SK-N-MC (cell line): ENCODE results near the gene MRM1.

Experiments used
- EZH2 ChIP-seq: fragments of 200-600 bp; sonication (generic); IDR thresholded peaks from one replicate; pipeline ENCODE4 v1.6.1; 2017; ENCODE audit warnings: antibody characterized with exemption
- FOXP2 ChIP-seq: optimal IDR thresholded peaks from 2 replicates; pipeline ENCODE3; 2011; ENCODE audit warnings: mild to moderate bottlenecking, moderate library complexity; ENCODE audit not compliant: insufficient read depth; ENCODE audit errors: extremely low read length, control extremely low read depth
- POLR2AphosphoS5 ChIP-seq: IDR thresholded peaks from 2 replicates; pipeline ENCODE4 v1.6.1; 2012; ENCODE audit warnings: mild to moderate bottlenecking, low read depth, low read length, borderline replicate concordance

- TF ChIP-seq EZH2 (no peak), POLR2AphosphoS5 (no peak), FOXP2 (no peak)
Measured at GRCh38 chr17:36590082-36590481, 11.3 kb upstream of the MRM1 start.
